ENCODE measurements around the gene RNASET2.

The RNASET2 gene

DNA sequence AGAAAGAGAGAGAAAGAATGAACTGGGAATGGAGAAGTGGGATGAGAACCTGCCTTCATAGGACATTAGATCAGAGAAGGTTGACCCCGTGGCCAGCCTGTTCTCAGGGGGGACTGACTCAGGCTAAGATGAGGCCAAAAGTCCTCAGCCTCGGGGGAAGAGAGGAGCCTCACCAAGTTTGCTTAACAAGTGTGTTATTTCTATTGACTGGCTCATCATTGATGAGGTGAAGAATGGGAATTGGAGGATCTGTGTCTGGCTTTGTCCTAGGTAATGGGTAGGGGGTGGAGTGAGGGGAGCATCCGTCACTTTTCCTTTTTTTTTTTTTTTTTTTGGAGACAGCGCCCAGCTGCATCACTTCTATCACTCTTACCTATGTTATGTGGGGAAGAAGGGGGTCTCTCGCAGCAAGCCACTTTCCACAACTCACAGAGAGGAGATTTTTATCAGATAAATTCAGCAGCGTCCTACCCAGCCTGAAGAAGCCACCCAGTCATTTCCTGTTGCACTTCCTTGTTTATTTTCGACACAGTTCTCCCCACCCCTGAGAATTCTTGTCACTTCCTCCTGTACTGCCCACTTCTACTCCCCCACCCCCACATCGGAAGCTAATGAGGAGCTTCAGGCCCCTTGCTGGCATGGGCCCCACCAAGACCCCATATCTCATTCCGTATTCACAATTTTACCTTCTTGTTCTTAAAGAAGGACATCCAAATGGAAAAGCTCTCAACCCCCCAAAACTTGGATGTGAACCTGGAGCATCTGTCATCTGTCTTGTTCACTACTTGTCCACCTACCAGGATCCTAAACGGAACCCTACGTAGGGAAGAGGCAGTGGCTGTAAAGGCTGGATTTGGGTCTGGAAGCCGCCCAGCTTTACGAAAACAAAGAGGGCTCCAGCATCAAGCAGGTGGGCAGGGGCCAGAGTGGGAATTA, 2.8 kb upstream of the RNASET2 start:
- peak; percentile 85 for DNase-seq (ENCODE audit: low read depth)

DNA sequence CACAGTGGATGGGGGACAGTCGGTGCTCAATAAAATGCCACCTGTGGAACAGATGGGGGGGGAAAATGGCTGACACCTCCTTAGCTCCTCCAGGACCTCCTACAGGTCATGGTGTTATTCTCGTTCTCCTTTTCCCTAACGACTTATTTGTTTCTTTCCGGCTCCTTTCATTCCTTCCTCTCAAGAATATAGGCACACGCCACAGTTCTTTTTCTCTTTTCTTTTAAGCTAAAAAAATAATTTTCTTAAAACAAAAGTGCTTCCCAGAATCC, 1.4 kb upstream of the RNASET2 start:
- peak overlapping the region; percentile 91 for H3K4me3 ChIP-seq (ENCODE audit: low read depth, low read length)
- peak; percentile 42 for DNase-seq (ENCODE audit: low read depth)
- TF ChIP-seq, protein P1, sequence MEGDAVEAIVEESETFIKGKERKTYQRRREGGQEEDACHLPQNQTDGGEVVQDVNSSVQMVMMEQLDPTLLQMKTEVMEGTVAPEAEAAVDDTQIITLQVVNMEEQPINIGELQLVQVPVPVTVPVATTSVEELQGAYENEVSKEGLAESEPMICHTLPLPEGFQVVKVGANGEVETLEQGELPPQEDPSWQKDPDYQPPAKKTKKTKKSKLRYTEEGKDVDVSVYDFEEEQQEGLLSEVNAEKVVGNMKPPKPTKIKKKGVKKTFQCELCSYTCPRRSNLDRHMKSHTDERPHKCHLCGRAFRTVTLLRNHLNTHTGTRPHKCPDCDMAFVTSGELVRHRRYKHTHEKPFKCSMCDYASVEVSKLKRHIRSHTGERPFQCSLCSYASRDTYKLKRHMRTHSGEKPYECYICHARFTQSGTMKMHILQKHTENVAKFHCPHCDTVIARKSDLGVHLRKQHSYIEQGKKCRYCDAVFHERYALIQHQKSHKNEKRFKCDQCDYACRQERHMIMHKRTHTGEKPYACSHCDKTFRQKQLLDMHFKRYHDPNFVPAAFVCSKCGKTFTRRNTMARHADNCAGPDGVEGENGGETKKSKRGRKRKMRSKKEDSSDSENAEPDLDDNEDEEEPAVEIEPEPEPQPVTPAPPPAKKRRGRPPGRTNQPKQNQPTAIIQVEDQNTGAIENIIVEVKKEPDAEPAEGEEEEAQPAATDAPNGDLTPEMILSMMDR (IDR thresholded peaks at IDR 0.05; ENCODE audit: insufficient read depth, low read depth, low read length, missing control alignments), result no peak

More for the DNA sequence above, 2.8 kb upstream of the RNASET2 start:
- TF ChIP-seq, protein P1 (IDR thresholded peaks at IDR 0.05; ENCODE audit: insufficient read depth, low read depth, low read length, missing control alignments), result no peak
- peak overlapping the region; percentile 91 for H3K4me3 ChIP-seq (ENCODE audit: low read depth, low read length)

DNA sequence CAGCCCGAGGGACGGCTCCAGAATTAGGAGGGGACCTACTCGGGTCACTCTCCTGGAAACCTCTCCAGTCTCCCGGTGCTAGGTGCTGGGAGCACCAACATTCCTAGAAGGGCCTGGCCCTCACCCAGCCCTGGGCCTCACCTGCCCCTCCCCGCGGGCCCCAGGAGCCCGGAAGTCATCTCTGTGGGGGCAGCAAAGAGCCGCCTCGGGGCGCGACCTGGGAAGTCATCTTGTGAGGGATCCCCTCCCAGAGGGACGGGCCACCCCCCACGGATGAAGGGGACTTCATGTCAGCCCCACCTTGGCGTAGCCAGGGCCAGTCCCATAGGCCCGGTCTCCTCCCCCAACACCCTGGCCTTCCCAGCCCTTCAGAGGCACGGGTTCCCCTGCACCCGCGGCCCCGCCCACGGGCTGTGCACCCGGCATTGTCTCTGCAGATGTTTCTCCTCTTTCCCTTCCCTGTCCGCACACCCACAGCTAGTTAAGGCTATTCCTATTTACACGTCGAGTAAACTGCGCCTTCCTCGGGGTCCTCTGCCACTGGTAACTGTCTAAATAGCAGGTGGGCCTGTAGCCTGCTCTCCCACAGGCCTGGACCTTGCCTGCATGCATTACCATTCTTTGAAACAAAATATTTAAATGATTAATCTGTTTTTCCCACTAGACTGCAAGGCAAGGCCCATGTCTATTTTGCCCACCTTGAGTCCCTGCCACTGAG, 896 bp upstream of the RNASET2 start:
- peak; percentile 72 for DNase-seq (ENCODE audit: low read depth)
- H3K4me3 ChIP-seq (ENCODE audit: low read depth, low read length), result peak overlapping the region; percentile 91
- TF ChIP-seq, protein P1 (IDR thresholded peaks at IDR 0.05; ENCODE audit: insufficient read depth, low read depth, low read length, missing control alignments), result no peak

DNA sequence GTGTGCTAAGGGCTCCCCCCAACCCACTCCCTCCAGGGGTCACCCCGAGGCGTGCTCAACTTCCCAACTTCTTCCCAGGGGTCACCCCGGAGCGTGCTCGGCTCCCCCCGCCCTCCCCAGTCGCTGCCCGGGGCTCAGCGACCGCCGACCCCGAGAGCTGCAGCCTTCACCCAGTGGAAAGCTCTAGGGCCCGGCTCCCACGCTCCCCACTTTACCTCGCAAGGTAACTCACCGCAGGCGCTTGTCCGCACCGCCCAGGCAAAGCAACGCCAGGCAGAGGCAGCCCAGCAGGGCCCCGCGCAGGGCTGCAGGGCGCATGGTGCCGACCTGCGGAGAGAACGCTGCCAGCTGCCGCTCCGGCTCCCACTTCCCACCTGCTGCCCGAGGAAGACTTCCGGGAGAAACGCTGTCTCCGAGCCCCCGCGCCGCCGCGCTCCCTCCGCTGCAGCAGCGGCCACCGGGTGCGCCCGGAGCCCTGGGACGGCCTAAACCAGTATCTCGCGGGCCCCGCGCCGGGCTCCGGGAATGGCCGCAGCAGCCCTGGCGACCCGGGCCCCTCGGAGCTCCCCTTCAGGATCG, 396 bp downstream of the RNASET2 start:
- TF ChIP-seq, protein P1 (IDR thresholded peaks at IDR 0.05; ENCODE audit: insufficient read depth, low read depth, low read length, missing control alignments), result no peak
- peak overlapping the region; percentile 91 for H3K4me3 ChIP-seq (ENCODE audit: low read depth, low read length)
- peak; percentile 45 for DNase-seq (ENCODE audit: low read depth)

DNA sequence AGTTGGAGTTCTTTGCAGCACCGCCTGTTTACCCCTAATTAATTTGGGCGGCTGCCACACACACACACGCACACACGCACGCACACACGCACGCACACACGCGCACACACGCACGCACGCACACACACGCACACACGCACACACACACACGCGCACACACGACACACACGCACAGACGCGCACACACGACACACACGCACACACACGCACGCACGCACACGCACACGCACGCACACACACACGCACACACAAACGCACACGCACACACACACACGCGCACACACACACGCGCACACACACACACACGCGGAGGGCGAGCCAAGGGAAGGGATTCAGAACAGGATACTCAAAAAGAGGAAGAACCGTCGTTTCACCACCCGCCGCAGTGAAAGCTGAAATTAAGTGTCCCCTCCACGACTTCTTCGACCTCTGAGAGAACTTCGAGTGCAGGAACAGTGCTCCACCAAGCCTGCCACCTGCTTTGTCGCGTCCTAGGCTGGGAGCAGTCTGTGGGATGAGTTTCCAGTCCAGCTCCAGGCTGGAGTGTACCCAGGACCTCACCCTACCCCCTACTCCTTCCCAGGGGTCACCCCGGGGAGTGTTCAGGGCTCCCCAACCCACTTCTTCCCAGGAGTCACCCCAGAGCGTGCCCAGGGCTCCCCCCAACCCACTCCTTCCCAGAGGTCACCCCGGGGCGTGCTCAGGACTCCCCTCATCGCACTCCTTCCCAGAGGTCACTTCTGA, 1.1 kb downstream of the RNASET2 start:
- peak; percentile 78 for DNase-seq (ENCODE audit: low read depth)
- H3K4me3 ChIP-seq (ENCODE audit: low read depth, low read length), result peak overlapping the region; percentile 91
- TF ChIP-seq, protein P1 (IDR thresholded peaks at IDR 0.05; ENCODE audit: insufficient read depth, low read depth, low read length, missing control alignments), result no peak

DNA sequence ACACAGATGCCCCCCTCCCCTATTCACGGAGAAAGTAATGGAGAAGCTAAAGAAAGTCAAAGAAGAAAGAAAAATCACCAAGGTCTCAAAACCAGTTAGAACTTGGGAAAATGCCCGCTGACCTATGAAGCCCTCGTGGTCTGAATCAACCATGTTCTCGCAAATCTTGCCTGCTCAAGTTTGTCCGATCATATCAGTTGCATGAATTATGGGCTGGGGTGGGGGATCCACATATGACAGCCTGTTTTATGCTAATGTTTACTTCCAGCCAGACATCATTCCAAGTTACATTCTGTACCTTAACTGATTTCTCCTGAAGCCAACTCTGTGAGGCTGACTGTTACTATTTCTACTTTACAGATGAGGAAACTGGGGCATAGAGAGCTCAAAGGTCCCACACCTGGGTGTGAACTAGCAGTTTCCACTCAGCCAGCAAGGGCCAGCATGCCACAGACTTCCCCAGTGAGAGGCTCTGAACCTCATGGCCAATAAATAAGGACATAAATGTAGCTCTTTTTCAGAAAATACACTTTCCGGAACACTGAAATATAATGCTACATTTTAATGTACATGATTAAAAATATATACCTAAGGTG, 2.1 kb downstream of the RNASET2 start:
- TF ChIP-seq, protein P1 (IDR thresholded peaks at IDR 0.05; ENCODE audit: insufficient read depth, low read depth, low read length, missing control alignments), result no peak
- DNase-seq (ENCODE audit: low read depth), result peak; percentile 29
- peak overlapping the region; percentile 91 for H3K4me3 ChIP-seq (ENCODE audit: low read depth, low read length)

Measured in GM12865 (cell line).